ENCODE measurements around the gene ITGB2. TPM values are rescaled to one million over a fixed set of nuclear protein-coding genes. Genes with fewer than 3 reads are reported as not detected.
"Not testable (repeated sequence)": the region's sequence is repeated elsewhere in the genome, so short reads cannot be mapped to it uniquely, and the experiment has no call there.

Gene ITGB2
- total RNA-seq, 2 donors from 2014 or later: 6.8 to 33.1 TPM

DNA sequence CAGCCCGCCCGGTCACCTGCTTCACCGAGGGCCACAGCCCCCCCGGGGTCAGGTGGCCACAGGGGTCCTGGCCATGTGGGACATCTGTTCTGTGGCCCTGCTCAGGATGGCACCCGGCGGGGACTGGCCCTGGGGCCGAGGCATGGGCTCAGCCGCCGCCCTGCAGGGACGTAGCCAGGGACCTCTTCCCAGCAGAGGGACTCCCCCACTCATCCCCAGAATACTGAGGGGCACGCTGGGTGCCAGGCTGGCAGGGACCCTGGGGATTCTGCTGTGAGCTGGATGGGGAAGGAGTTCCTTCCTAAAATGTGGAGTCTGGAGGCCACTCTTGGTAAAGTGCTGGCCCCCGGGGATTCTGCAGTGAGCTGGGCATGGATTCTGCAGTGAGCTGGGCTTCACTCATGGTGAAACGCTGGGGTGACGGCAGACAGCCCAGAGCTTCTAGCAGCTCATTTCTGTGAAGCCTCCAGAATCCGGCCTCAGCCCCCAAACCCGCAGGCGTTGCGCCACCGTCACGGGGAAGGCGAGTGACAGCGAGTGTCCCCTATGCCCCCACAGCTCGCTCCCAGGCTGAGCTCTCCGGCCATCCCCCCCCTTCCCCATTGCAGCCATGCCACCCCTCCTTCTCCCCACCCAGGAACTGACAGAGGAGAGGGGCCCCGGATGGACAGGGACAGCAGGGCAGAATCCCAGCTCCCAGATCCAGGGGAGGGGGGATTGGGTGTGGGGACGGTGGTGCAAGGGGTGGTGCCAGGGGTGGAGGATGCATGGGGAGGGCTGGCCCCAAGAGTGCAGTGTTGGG lies 1.4 kb downstream of the ITGB2 start:
- ATAC-seq (no peak), DNase-seq (no peak)
- intact Hi-C loops (cut with DNase I, micrococcal nuclease): no loop called here

DNA sequence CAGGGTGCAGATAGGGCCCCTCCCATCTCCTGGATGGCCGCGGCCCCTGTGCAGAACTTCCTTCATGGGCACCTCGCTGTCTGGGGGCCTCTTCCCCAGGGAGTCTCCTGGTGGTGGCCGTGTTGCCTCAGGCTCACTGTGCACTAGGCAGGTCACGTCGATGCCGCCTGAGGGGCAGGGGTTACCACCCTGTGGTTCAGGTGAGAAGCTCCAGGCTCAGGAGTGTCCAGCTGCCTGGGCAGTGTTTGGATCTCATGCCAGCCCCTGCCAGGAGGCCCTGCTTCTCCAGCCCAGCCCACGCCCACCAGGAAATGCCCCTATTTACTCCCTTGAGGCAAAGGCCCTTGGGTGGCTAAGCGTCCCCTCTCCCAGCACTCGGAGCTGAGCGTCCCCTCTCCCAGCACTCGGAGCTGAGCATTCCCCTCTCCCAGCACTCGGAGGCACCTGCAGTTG lies 2.1 kb downstream of the ITGB2 start:
- DNase-seq (no peak), ATAC-seq (no peak)
- intact Hi-C loops (cut with DNase I, micrococcal nuclease): no loop called here

DNA sequence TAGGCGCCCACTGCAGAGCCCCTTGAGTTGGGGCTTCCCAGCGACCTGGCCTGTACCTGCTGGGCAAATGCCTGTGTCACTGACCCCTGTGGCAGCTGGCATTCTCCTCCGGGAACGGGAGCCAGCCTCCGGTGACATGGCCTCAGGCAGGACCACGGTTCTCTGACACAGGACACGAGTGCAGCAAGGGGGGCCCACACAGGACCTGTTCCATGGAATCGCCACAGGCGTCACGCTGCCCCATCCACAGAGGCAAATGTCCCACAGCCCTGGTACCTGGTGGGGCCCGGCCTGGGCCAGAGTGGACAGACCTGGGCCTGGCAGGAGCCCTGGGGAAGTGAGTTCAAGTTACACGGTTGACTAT lies 2.6 kb downstream of the ITGB2 start:
- no peak for DNase-seq
- ATAC-seq: no peak
- intact Hi-C loops (cut with DNase I, micrococcal nuclease): no loop called here

DNA sequence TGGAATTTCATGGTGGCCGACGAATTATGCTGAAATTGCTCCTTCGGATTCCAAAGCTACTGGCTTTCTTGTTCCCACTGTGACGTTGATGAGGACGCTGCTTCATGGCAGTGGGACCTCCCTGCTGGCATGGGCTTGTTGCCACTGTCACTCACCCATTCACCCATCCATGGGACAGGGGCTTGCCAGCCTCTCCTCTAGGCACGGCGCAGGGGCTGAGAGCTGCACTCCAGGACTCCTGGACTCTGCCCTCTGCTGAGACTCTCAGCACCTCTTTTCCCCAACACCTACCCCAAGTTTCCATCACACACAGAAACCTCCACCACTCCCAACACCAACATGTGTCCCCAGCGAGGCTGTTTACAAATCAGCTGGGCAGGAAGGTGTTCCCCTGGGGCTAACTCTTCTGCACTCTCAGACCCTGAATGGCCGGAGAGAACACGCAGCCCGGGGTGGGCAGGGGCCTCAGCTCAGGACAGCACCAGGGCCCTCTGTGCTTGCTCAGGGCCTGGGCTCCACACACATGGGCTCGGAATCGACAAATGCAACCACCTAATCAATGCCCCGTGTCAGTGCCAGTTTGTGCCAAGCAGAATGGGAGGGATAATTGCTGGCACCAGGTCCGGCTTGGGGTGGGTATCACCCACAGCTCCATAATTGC lies 3.1 kb downstream of the ITGB2 start:
- intact Hi-C loops (cut with DNase I, micrococcal nuclease): no loop called here
- ATAC-seq: no peak
- DNase-seq: no peak

DNA sequence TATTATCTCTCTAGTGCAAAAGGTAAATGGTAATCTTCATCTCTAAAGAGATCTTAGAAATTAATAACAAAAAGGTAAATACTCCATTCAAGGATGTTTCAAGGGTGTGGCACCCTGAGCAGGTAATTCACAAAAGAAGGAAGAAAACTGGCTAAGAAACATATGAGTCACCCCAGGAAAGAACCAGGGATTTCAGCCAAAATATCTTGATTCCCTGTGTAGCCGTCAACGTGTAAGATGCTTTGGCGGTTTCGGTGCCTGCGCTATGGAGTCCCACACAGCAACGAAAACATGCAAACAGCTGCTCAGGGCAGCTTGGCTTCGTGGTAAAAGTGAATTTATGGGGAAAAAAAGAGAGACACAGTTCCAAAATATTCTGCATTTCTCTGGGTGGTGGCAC lies 3.7 kb downstream of the ITGB2 start:
- ATAC-seq: peak; percentile 37
- intact Hi-C loops (cut with DNase I, micrococcal nuclease): no loop called here
- DNase-seq: no peak

DNA sequence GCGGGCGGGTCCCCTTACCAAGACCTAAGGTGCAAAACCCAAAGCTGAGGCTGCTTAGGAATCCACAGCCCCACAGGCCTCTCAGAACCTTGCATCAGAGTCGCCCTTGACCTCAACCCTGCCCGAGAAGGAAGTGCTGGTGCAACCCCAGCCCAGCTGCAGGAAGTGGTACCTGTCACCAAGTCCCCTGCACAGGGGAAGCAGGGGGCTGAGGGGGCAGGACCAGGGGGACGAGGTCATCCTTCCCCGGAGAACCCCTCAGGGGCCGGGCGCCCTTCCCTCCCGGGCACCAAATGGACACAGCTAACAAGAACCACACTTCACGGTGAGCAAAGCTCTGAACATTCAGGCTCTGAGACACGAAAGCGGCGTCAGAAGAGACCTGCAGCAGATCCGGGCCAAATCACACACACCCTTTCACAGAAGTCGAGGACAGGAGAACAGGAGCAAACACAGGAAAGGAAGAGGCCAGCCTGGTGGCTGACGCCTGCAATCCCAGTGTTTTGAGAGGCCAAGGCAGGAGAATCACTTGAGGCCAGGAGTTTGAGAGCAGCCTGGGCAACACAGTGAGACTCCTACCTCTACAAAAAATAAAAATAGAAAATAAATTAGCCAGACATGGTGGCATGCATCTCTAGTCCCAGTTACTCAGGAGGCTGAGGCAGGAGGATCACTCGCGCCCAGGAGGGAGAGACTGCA lies 6.4 kb downstream of the ITGB2 start:
- DNase-seq (no peak), ATAC-seq (no peak)
- intact Hi-C loops (cut with DNase I, micrococcal nuclease): no loop called here

DNA sequence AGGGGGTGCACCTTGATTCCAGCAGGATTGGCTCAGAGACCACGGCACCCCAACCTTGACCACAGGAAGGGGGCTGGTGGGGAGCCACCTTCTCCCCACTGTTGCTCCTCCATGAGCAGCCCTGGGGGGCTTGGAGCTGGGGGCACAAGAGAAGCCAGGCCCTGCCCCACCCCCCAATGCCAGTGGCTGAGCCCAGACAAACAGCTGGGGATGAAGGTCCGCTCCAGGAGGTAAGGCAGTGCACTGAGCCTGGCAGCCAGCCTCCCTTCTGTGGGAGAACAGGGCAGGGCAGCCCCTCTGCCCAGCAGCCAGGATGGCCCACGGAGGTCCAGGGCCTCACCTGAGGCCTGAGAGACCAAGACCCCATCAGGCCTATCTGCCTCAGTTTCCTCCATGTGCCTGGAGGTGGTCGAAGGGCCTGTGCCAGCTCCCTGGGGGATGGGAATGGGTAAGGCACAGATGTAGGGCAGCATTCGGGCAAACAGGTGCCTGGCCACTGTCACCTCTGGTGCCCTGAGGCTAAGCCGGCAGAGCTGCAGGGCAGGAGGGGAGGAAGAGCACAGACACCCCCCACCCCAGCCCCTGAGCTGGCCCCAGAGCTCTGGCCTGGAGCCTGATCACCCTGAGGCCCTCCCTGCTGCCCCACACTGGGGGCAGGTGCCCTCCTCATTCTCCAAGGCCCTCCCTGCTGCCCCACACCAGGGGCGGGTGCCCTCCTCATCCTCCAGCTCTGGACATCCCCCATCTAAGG lies 7.1 kb downstream of the ITGB2 start:
- no peak for ATAC-seq

DNA sequence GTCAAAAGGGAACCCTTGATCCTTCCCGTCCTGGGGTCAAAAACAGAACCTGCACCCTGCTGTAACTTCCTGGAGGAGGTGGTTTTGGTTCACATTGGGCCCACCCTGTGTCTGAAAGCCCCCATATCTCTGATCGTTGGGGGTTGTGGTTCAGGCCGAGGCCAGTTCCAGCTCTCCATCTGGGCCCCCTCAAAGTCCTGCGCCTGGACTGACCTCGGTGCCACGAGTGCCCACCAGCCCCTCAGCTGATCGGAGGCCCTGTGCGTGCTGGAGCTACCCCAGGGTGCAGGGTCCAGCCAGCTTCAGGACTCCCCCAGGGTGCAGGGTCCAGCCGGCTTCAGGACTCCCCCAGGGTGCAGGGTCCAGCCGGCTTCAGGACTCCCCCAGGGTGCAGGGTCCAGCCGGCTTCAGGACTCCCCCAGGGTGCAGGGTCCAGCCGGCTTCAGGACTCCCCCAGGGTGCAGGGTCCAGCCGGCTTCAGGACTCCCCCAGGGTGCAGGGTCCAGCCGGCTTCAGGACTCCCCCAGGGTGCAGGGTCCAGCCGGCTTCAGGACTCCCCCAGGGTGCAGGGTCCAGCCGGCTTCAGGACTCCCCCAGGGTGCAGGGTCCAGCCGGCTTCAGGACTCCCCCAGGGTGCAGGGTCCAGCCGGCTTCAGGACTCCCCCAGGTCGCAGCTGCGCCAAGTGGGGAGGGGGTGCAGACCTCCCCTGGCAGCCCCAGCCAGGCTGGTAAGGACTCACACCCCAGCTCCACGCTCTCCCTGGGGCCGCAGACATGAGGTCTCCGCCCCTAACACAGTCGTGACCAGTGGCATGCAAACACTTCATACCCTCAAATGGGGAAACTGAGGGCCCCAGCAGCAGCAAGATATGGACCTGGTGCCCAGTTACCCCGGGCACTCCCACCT lies 7.9 kb downstream of the ITGB2 start:
- DNase-seq; intact Hi-C loops (cut with DNase I, micrococcal nuclease); ATAC-seq: not testable (repeated sequence)

More for the DNA sequence above, 7.1 kb downstream of the ITGB2 start:
- DNase-seq: no peak
- intact Hi-C loops (cut with DNase I, micrococcal nuclease): no loop called here

DNA sequence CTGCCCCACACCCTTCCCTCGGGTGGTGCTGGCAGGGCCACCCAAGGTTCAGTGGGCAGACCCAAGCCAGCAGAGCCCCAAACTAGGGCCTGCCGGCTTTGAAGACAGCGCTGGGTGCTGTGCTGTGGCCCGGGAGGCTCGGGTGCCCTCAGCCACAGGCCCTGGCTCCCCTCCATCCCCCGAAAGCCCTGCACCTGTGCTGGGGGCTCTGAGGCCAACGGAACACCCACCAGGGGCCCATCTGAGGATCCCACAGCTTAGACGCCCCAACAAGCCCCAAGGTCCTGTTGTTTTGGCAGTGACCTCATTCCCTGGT lies 8.6 kb downstream of the ITGB2 start:
- DNase-seq (no peak), ATAC-seq (no peak)
- intact Hi-C loops (cut with DNase I, micrococcal nuclease): no loop called here

DNA sequence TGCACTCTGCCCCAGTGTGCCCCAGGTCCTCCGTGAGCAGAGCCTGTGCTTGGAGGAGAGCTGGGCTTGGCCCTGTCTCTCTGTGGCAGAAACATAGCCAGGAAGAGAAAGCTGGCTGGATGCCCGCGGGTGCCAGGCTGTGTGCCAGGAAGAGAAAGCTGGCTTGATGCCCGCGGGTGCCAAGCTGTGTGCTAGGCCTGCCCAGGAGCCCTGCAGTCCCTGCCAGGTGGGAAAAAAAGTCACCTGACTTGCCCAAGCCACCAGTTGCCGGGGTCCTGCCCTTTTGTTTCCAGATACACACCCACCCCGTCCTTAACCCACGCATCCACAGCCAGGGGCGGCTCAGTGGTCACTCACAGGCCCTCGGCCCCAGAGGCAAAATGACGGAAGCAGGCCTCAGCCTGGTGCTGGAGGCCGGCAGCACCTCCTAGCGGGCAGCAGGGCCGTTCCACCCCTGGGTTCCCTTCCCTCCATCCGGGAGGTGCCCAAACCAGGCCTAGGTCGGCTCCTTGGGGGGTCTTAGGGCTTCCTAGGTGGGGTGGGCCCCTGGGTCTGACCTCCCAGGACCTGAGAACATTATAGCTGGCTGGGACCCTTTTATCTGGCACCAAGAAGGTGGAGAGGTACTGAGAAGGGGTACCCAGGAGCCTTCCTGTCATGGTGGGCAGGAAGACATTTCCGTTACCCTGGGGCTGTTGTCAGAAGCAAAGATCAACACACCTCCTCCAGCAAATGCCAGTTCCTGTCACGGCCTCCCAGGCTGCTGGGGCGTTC lies 9.1 kb downstream of the ITGB2 start:
- intact Hi-C loops (cut with DNase I, micrococcal nuclease): no loop called here
- ATAC-seq: peak; percentile 84
- peak; percentile 80 to 91 for DNase-seq

DNA sequence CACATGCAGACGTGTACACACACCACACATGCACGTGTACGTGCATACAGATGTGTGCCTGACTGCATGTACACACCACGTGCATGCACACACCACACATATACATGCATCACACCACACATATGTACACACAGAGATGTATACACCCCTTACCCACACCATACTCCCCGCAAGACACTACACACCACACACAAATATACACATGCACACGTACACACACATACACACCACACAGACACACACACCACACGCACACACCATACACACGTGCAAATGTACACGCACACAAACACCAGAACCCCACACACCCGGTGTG lies 9.7 kb downstream of the ITGB2 start:
- intact Hi-C loops (cut with DNase I, micrococcal nuclease): no loop called here
- no peak for DNase-seq
- ATAC-seq: no peak

DNA sequence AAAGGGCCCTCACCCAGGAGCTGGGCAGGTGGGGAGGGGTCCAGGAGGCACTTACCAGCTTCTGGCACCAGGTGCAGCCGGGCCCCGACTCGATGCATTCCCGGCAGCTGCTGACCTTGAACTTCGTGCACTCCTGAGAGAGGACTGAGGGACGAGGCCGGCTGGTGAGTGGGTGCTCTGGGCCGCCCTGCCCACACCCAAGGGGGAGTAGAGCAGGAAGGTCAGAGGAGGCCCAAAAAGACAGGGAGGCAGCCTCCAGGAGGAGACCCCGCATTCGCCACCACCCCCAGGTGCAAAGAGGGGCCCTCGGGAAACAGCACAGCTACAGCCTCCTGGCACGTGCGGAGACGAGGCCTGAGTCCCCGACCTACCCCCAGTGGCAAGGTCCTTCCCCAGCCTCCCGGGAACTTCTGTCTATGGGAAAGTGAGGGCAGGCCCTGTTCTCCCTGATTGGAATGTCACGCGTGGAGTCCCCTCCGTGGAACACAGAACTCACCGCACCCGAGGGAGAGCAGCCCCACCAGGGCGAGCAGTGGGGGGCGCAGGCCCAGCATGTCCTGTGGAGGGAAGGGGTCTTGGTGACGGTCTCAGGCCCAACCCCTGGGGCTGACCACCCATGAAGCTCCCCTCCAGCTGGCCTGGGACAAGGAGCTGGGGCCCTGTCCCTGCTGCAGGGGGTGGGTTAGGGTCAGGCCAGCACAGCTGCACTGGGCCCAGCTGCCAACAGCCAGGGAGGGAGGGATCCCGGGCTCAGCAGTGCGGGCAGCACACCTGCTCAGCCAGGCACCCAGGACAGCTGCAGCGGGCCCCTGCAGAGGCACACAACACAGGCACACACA lies 10.3 kb downstream of the ITGB2 start:
- peak; percentile 6 for ATAC-seq
- intact Hi-C loops (cut with DNase I, micrococcal nuclease): no loop called here
- DNase-seq: no peak

DNA sequence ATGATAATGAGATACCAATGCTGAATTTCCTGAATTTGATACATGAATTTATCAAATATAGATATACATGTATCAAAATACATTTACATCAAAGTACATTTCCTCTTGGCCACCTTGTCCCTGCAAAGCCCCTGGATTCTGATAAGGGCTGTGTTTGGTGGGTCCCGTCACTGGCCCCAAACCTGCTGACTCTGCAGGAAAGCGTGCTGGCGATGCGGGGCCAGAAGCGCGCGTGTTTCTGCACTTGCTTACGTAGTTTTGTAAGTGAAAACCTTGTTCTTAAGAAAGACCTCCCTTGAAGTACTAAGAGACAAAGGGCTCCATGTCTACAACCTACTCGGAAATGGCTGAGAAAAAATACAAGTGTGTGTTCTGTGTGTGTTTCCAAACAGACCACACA lies 11.0 kb downstream of the ITGB2 start:
- intact Hi-C loops (cut with DNase I, micrococcal nuclease): no loop called here
- ATAC-seq: no peak
- no peak for DNase-seq

DNA sequence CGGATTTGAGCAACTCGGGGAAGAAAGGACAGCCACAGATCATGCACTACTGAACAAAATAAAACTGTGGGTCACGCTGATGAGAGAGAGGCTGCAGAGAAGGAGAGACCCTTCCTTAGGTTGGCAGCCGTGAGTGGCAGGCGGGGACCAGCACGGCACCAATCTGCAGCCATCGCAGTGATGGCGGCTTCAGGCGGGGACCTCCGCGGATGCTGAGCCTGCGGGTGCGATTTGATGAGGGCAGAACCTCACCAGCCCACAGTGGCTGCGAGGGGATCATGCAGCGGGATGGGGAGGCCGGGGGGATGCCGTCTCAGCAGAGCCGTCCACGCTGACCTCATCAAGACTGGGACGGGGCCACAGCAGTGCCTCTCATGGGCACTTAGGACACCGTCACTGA lies 11.8 kb downstream of the ITGB2 start:
- DNase-seq (no peak), ATAC-seq (no peak)
- intact Hi-C loops (cut with DNase I, micrococcal nuclease): no loop called here

DNA sequence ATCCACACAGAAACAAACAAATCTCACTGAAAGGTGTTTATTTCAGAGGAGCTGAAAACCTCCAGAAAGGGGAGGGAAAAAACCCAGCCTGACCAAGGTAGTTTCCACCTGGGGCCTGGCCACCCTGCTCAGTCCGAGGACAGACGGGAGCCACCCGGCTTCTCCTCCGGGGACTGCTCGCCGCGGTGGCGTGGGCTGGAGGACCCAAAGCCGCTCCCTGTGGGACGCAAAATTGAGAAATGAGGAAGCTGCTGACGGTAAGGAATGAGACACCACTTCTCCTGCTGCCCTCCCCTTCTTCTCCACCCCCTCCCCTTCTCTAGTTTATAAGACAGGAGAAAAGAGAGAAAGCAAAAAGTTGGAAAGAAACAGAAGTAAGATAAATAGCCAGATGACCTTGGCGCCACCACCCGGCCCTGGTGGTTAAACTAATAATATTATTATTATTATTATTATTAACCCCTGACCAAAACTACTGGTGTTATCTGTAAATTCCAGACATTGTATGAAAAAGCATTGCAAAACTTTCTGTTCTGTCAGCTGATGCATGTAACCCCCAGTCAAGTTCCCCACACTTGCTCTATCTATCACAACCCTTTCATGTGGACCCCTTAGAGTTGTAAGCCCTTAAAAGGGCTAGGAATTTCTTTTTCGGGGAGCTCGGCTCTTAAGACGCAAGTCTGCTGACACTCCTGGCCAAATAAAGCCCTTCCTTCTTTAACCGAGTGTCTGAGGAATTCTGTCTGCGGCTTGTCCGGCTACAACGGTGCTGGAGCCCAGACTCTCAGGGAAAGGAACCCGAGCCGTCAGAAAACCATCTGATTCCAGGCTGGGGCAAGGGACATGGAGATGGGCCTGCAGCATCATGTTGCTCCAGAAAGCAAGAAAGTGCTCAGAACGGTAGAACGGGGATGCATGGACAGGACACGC lies 12.5 kb downstream of the ITGB2 start:
- DNase-seq: no peak
- no peak for ATAC-seq
- intact Hi-C loops (cut with DNase I, micrococcal nuclease): no loop called here

Data from left colon (tissue), 2 donors.